Measurements from ENCODE around the gene ADARB2.
"Not testable (repeated sequence)": the region's sequence is repeated elsewhere in the genome, so short reads cannot be mapped to it uniquely, and the experiment has no call there.

The ADARB2 gene

GRCh38 chr10:1737222-1738061 lies at the start of gene ADARB2:
Gene ADARB2 (minus strand): TSS chr10:1737525.
- FAIRE-seq: no peak

GRCh38 chr10:1785835-1786234 lies 48.5 kb upstream of the ADARB2 start:
- no peak for FAIRE-seq

- no peak for FAIRE-seq
Observed at GRCh38 chr10:1782841-1783240, 45.5 kb upstream of the ADARB2 start.

- FAIRE-seq: no peak
Observed at GRCh38 chr10:1779796-1780195, 42.5 kb upstream of the ADARB2 start.

- no peak for FAIRE-seq
Observed at GRCh38 chr10:1778375-1778969, 41.1 kb upstream of the ADARB2 start.

GRCh38 chr10:1776127-1776662 lies 38.9 kb upstream of the ADARB2 start:
- no peak for FAIRE-seq

GRCh38 chr10:1774796-1775195 lies 37.5 kb upstream of the ADARB2 start:
- FAIRE-seq: no peak

GRCh38 chr10:1773204-1773603 lies 35.9 kb upstream of the ADARB2 start:
- not testable (repeated sequence) for FAIRE-seq

GRCh38 chr10:1766049-1766448 lies 28.7 kb upstream of the ADARB2 start:
- FAIRE-seq: no peak

GRCh38 chr10:1762076-1762475 lies 24.8 kb upstream of the ADARB2 start:
- no peak for FAIRE-seq

- FAIRE-seq: no peak
Observed at GRCh38 chr10:1754506-1755153, 17.3 kb upstream of the ADARB2 start.

GRCh38 chr10:1752153-1752552 lies 14.8 kb upstream of the ADARB2 start:
- no peak for FAIRE-seq

GRCh38 chr10:1747590-1748157 lies 10.3 kb upstream of the ADARB2 start:
- no peak for FAIRE-seq

GRCh38 chr10:1746796-1747195 lies 9.5 kb upstream of the ADARB2 start:
- no peak for FAIRE-seq

GRCh38 chr10:1745780-1746456 lies 8.6 kb upstream of the ADARB2 start:
- no peak for FAIRE-seq

GRCh38 chr10:1744524-1744923 lies 7.2 kb upstream of the ADARB2 start:
- no peak for FAIRE-seq

GRCh38 chr10:1743141-1743540 lies 5.8 kb upstream of the ADARB2 start:
- no peak for FAIRE-seq

GRCh38 chr10:1741450-1741849 lies 4.1 kb upstream of the ADARB2 start:
- FAIRE-seq: no peak

GRCh38 chr10:1739751-1740150 lies 2.4 kb upstream of the ADARB2 start:
- FAIRE-seq: no peak

- no peak for FAIRE-seq
Observed at GRCh38 chr10:1738950-1739349, 1.6 kb upstream of the ADARB2 start.

GRCh38 chr10:1736972-1737221 lies 428 bp downstream of the ADARB2 start:
- no peak for FAIRE-seq

- FAIRE-seq: no peak
Observed at GRCh38 chr10:1736144-1736971, 967 bp downstream of the ADARB2 start.

Measured in colon (tissue), 2 donors.